Body of pancreas (tissue), 4 donors: ENCODE data around the gene DUSP3. TPM values are rescaled to one million over a fixed set of nuclear protein-coding genes. Genes with fewer than 3 reads are reported as not detected.
A peak's percentile ranks its signal among the peaks of the same experiment; 100 is the strongest.

ENCODE experiments used
- ATAC-seq: fragments of 150-250 bp; one replicate; pipeline ENCODE4 v1.9.1; 2016
- DNase-seq, 4 donors: peaks; one replicate each; pipeline ENCODE4 v3.0.0-alpha.2; 2019
- H3K27ac ChIP-seq, 4 donors: fragments of 200-600 bp; sonication (generic); 1 replicate in 3 of 4; 2 replicates in 1 of 4; pipeline versions ENCODE4 v1.5.1 to v1.6.1; 2016 to 2019; ENCODE audit warnings: mild to moderate bottlenecking in 1 of 4, mixed read lengths in 1 of 4, moderate library complexity in 1 of 4
- H3K27me3 ChIP-seq, 2 donors: fragments of 200-600 bp; sonication (generic); one replicate each; pipeline ENCODE4 v1.6.0; 2016; ENCODE audit warnings: mild to moderate bottlenecking in 1 of 2
- H3K36me3 ChIP-seq, 2 donors: fragments of 200-600 bp; sonication (generic); replicated peaks in 1 of 2; 2 replicates each; pipeline ENCODE4 v1.5.1; 2016; ENCODE audit warnings: low read depth in 2 of 2; ENCODE audit not compliant: insufficient read depth in 1 of 2
- H3K4me1 ChIP-seq: fragments of 200-600 bp; sonication (generic); one replicate; pipeline ENCODE4 v1.6.0; 2016
- H3K4me3 ChIP-seq, 2 donors: fragments of 200-600 bp; sonication (generic); 1 replicate in 1 of 2; 2 replicates in 1 of 2; pipeline ENCODE4 v1.5.1; 2016 to 2019
- H3K9me3 ChIP-seq, 3 donors: fragments of 200-600 bp; sonication (generic); 1 replicate in 2 of 3; 2 replicates in 1 of 3; pipeline ENCODE4 v1.5.1; 2016
- CTCF ChIP-seq, 7 experiments: fragments of 450-650 bp in 4 of 7; fragments of 200-600 bp in 3 of 7; sonication (generic) in 3 of 7; IDR thresholded peaks; one replicate each; pipeline ENCODE4 v1.5.1; 2016 to 2019; ENCODE audit warnings: antibody characterized with exemption in 7 of 7
- POLR2A ChIP-seq, 3 donors: fragments of 450-650 bp; IDR thresholded peaks; one replicate each; pipeline ENCODE4 v1.6.1; 2016; ENCODE audit warnings: antibody characterized with exemption in 3 of 3, mild to moderate bottlenecking in 2 of 3
- WGBS, 2 donors: methylation state at CpG; one replicate each; pipeline ENCODE4 v1.1.5; 2017; 5-methylcytosine and 5-hydroxymethylcytosine counted together
- intact Hi-C: fragments of 100-400 bp; cut with DNase I; formaldehyde crosslinking; loops from one replicate; pipeline ENCODE4 v1.15.1; 2023
- total RNA-seq, 2 donors: library from RNA; depleted of rRNA; stranded (reverse); fragments of >200 nt; gene quantifications; one replicate each; pipeline ENCODE4 v1.1.0, GENCODE V29; 2016

The DUSP3 gene
- total RNA-seq, 2 donors from 2014 or later, result 32.2 to 54.1 TPM

- 3 to 4% methylated on average over 10 of the region's 10 CpGs for WGBS, 2 donors
- intact Hi-C loops, result no loop called here
- DNase-seq, result peak; percentile 95 to 98 (median 96)
Measured at GRCh38 chr17:43760254-43760852, 18.4 kb downstream of the DUSP3 start.

GRCh38 chr17:43759836-43760235 is 18.9 kb downstream of the DUSP3 start:
- H3K27me3 ChIP-seq, result peaks cover 0 to 9% of the 10 kb centered on the region in 2 donors
- H3K27ac ChIP-seq, result no peak overlapping the region
- intact Hi-C loops, result loop anchor here (2.0 to 10.0 kb wide), 2 partner anchors 67 to 175 kb away; no protein-coding TSS in a partner anchor
- ATAC-seq (no peak), DNase-seq (no peak)
- WGBS, 2 donors, result 50 to 57% methylated on average over 7 of the region's 7 CpGs
- H3K4me3 ChIP-seq, result no peak overlapping the region
- no peaks in the 10 kb centered on the region for H3K36me3 ChIP-seq
- TF ChIP-seq CTCF (IDR thresholded peaks at IDR 0.05) (no peak), POLR2A (IDR thresholded peaks at IDR 0.05) (no peak)
- H3K9me3 ChIP-seq, result no peaks in the 10 kb centered on the region
- peaks cover 9% of the 10 kb centered on the region for H3K4me1 ChIP-seq

More at GRCh38 chr17:43760254-43760852, 18.4 kb downstream of the DUSP3 start:
- H3K4me1 ChIP-seq, result peaks cover 4% of the 10 kb centered on the region
- peak; percentile 97 for ATAC-seq
- TF ChIP-seq POLR2A (IDR thresholded peaks at IDR 0.05) (peak in 1 of 3 donors; percentile 18), CTCF (IDR thresholded peaks at IDR 0.05) (peak; percentile 92 to 100 (median 99))
- no peaks in the 10 kb centered on the region for H3K9me3 ChIP-seq
- H3K36me3 ChIP-seq, result no peaks in the 10 kb centered on the region
- H3K27ac ChIP-seq, result no peak overlapping the region
- no peak overlapping the region for H3K4me3 ChIP-seq
- peaks cover 0 to 7% of the 10 kb centered on the region in 2 donors for H3K27me3 ChIP-seq

GRCh38 chr17:43758497-43759174 is 20.1 kb downstream of the DUSP3 start, which contains the start of gene SOST:
TSS of gene SOST (minus strand) at chr17:43758791. CDS start at chr17:43758741, 50 bp downstream.
- Histone ChIP-seq H3K36me3 (no peaks in the 10 kb centered on the region), H3K9me3 (no peaks in the 10 kb centered on the region), H3K27me3 (peaks cover 0 to 9% of the 10 kb centered on the region in 2 donors), H3K27ac (no peak within 1 kb of the TSS), H3K4me3 (no peak within 1 kb of the TSS), H3K4me1 (peaks cover 14% of the 10 kb centered on the region)
- no peak for DNase-seq
- 69 to 78% methylated on average over 13 to 24 of the region's 24 CpGs for WGBS, 2 donors
- TF ChIP-seq CTCF (IDR thresholded peaks at IDR 0.05), result no peak
- no peak for TF ChIP-seq POLR2A (IDR thresholded peaks at IDR 0.05)
- no peak for ATAC-seq
- intact Hi-C loops, result loop anchor here (2.0 to 10.0 kb wide), 2 partner anchors 66 to 174 kb away; no protein-coding TSS in a partner anchor

GRCh38 chr17:43758086-43758485 is 20.7 kb downstream of the DUSP3 start:
- H3K4me3 ChIP-seq, result no peak overlapping the region
- DNase-seq, result no peak
- no peak for ATAC-seq
- no peak overlapping the region for H3K27ac ChIP-seq
- 35 to 63% methylated on average over 6 of the region's 6 CpGs for WGBS, 2 donors
- H3K36me3 ChIP-seq, result no peaks in the 10 kb centered on the region
- peaks cover 0 to 9% of the 10 kb centered on the region in 2 donors for H3K27me3 ChIP-seq
- intact Hi-C loops, result loop anchor here (2.0 to 10.0 kb wide), 2 partner anchors 65 to 173 kb away; no protein-coding TSS in a partner anchor
- peaks cover 14% of the 10 kb centered on the region for H3K4me1 ChIP-seq
- no peak for TF ChIP-seq POLR2A (IDR thresholded peaks at IDR 0.05)
- TF ChIP-seq CTCF (IDR thresholded peaks at IDR 0.05), result no peak
- no peaks in the 10 kb centered on the region for H3K9me3 ChIP-seq
